HepG2 (cell line): ENCODE results near the gene BHLHE23. TPM values are rescaled to one million over a fixed set of nuclear protein-coding genes. Genes with fewer than 3 reads are reported as not detected.

Source experiments
- ATAC-seq: fragments of 200-7000 bp; cut with Tn5 transposase; 3 replicates; pipeline ENCODE4 v1.9.1; 2020; ENCODE audit warnings: mild to moderate bottlenecking, moderate library complexity
- BruUV-seq: library from RNA; stranded (reverse); fragments of 400-500 nt; replicated peaks from 2 replicates; lab custom pipeline; 2021; lab: Mats Ljungman, UMichigan
- CTCF ChIA-PET: fragments of 300-600 bp; formaldehyde crosslinking; extraction: SDS; loops from one replicate; lab custom pipeline; 2021; ENCODE audit warnings: low total read pairs, inconsistent platforms, low intra/inter-chr PET ratio; lab: Yijun Ruan, JAX
- POLR2A ChIA-PET: fragments of 350-600 bp; sonication (Branson Sonifier 250); formaldehyde crosslinking; loops from one replicate; lab custom pipeline; 2020; ENCODE audit warnings: antibody characterized with exemption, inconsistent platforms; lab: Yijun Ruan, JAX
- DNase-seq: peaks from one replicate; pipeline ENCODE4 v3.0.0-alpha.2; 2015; ENCODE audit warnings: low spot score
- FAIRE-seq: peaks from 3 replicates; lab custom pipeline; 2011; peaks lifted over from hg19 to GRCh38; lab: Jason Lieb, UNC
- H2AFZ ChIP-seq: one replicate; pipeline ENCODE4 v1.6.1; 2011; ENCODE audit warnings: low read length, inconsistent platforms
- H3K27ac ChIP-seq: fragments of 300-600 bp; 3 replicates; pipeline ENCODE4 v1.8.0; 2011; ENCODE audit warnings: mixed run types, mild to moderate bottlenecking, mixed read lengths, low read length, inconsistent platforms; ENCODE audit not compliant: insufficient read depth; ENCODE audit errors: extremely low read length
- H3K27me3 ChIP-seq, 2 experiments: fragments of 200-600 bp in 1 of 2; 2 replicates in 1 of 2; 3 replicates in 1 of 2; pipeline versions ENCODE4 v1.6.0 to v1.8.0; 2011; ENCODE audit warnings: low read length in 2 of 2, mild to moderate bottlenecking in 2 of 2, moderate library complexity in 2 of 2, inconsistent platforms in 1 of 2; ENCODE audit not compliant: insufficient read depth in 2 of 2, control insufficient read depth in 1 of 2
- H3K36me3 ChIP-seq, 2 experiments: fragments of 200-600 bp in 1 of 2; replicated peaks in 1 of 2; 2 replicates in 1 of 2; 3 replicates in 1 of 2; pipeline versions ENCODE4 v1.5.1 to v1.8.0; 2011; ENCODE audit warnings: low read length in 2 of 2, inconsistent platforms in 1 of 2; ENCODE audit not compliant: insufficient read depth in 2 of 2, control insufficient read depth in 1 of 2
- H3K4me1 ChIP-seq: 2 replicates; pipeline ENCODE4 v1.5.1; 2012; ENCODE audit warnings: low read length, inconsistent platforms; ENCODE audit not compliant: insufficient read depth
- H3K4me2 ChIP-seq: 2 replicates; pipeline ENCODE4 v1.6.0; 2011; ENCODE audit warnings: low read depth, low read length, inconsistent platforms
- H3K4me3 ChIP-seq, 3 experiments: fragments of 200-600 bp in 1 of 3; sonication (generic), shearing (Covaris generic) in 1 of 3; replicated peaks in 1 of 3; 2 replicates each; pipeline ENCODE4 v1.5.1; 2011 to 2016; ENCODE audit warnings: low read length in 3 of 3, inconsistent platforms in 2 of 3, low read depth in 2 of 3, mild to moderate bottlenecking in 2 of 3, control low read depth in 1 of 3, mixed read lengths in 1 of 3; ENCODE audit not compliant: insufficient read depth in 1 of 3
- H3K79me2 ChIP-seq: one replicate; pipeline ENCODE4 v1.6.1; 2011; ENCODE audit warnings: low read length, inconsistent platforms; ENCODE audit not compliant: insufficient read depth
- H3K9ac ChIP-seq: 2 replicates; pipeline ENCODE4 v1.6.0; 2011; ENCODE audit warnings: mild to moderate bottlenecking, low read depth, low read length, inconsistent platforms; ENCODE audit not compliant: insufficient read depth
- H3K9me3 ChIP-seq: 2 replicates; pipeline ENCODE4 v1.5.1; 2012; ENCODE audit warnings: mild to moderate bottlenecking, low read length
- H4K20me1 ChIP-seq: 2 replicates; pipeline ENCODE4 v1.6.0; 2011; ENCODE audit warnings: inconsistent platforms, mild to moderate bottlenecking, low read length, moderate library complexity; ENCODE audit not compliant: insufficient read depth
- ATM ChIP-seq: fragments of 450-650 bp; IDR thresholded peaks from 2 replicates; pipeline ENCODE4 v1.7.1; 2017; ENCODE audit warnings: mild to moderate bottlenecking, borderline replicate concordance
- ETV5 ChIP-seq: IDR thresholded peaks from 2 replicates; pipeline ENCODE4 v1.6.1; 2018; ENCODE audit warnings: missing biosample characterization, missing genetic modification reagents, inconsistent platforms, borderline replicate concordance
- HMG20B ChIP-seq: conservative IDR thresholded peaks from 2 replicates; pipeline ENCODE4 v1.6.1; 2016; ENCODE audit warnings: missing genetic modification reagents, missing compliant biosample characterization
- JUNB ChIP-seq: sonication (generic); formaldehyde crosslinking; IDR thresholded peaks from 2 replicates; pipeline ENCODE4 v1.8.0; 2022; ENCODE audit warnings: missing genetic modification reagents, mild to moderate bottlenecking, borderline replicate concordance
- NFATC3 ChIP-seq: sonication (generic); formaldehyde crosslinking; IDR thresholded peaks from 2 replicates; pipeline ENCODE4 v1.5.1; 2020; ENCODE audit warnings: mild to moderate bottlenecking, missing genetic modification reagents
- PLRG1 ChIP-seq: fragments of 450-650 bp; conservative IDR thresholded peaks from 2 replicates; pipeline ENCODE4 v1.6.1; 2016
- RBM22 ChIP-seq: fragments of 200-400 bp; formaldehyde crosslinking; optimal IDR thresholded peaks from 2 replicates; pipeline ENCODE3; 2017; ENCODE audit warnings: mild to moderate bottlenecking, low read length, moderate library complexity
- SP140L ChIP-seq: sonication (generic); formaldehyde crosslinking; IDR thresholded peaks from 2 replicates; pipeline ENCODE4 v1.4.0; 2020; ENCODE audit warnings: missing genetic modification reagents, borderline replicate concordance
- SRSF9 ChIP-seq: fragments of 200-400 bp; formaldehyde crosslinking; IDR thresholded peaks from 2 replicates; pipeline ENCODE4 v1.6.1; 2018; ENCODE audit warnings: borderline replicate concordance, mild to moderate bottlenecking, low read depth, low read length; ENCODE audit not compliant: insufficient read depth, poor library complexity, severe bottlenecking
- ZFP37 ChIP-seq: sonication (generic); formaldehyde crosslinking; IDR thresholded peaks from 2 replicates; pipeline ENCODE4 v1.4.0; 2020; ENCODE audit warnings: missing genetic modification reagents, borderline replicate concordance
- ZNF260 ChIP-seq: sonication (generic); formaldehyde crosslinking; IDR thresholded peaks from 2 replicates; pipeline ENCODE4 v1.4.0; 2020; ENCODE audit warnings: missing genetic modification reagents, low read depth, mild to moderate bottlenecking, borderline replicate concordance
- ZNF576 ChIP-seq: sonication (generic); formaldehyde crosslinking; IDR thresholded peaks from 2 replicates; pipeline ENCODE4 v1.4.0; 2020; ENCODE audit warnings: mild to moderate bottlenecking, missing genetic modification reagents
- ZSCAN25 ChIP-seq: sonication (generic); formaldehyde crosslinking; IDR thresholded peaks from 2 replicates; pipeline ENCODE4 v1.8.0; 2022; ENCODE audit warnings: mild to moderate bottlenecking, missing genetic modification reagents
- WGBS: methylation state at CpG from one replicate; pipeline ENCODE4 v1.1.6; 2017; ENCODE audit warnings: low lambda C conversion rate; 5-methylcytosine and 5-hydroxymethylcytosine counted together
- in situ Hi-C: cut with HindIII; loops from 2 replicates; pipeline ENCODE4 v1.10.0; 2017; ENCODE audit warnings: low pct_unique_long_range_greater_than_20kb; ENCODE audit not compliant: extremely low pct_ligation_motif_present
- intact Hi-C: fragments of 100-400 bp; cut with micrococcal nuclease; formaldehyde crosslinking; loops from one replicate; pipeline ENCODE4 v1.10.0; 2022; ENCODE audit not compliant: unreplicated experiment
- polyA plus RNA-seq, 8 experiments: library from polyadenylated mRNA; depleted of rRNA in 3 of 8; stranded (reverse) in 7 of 8; unstranded in 1 of 8; fragments of >200 nt; fragmentation: Illumina TruSeq in 4 of 8; extraction: Trizol in 4 of 8; gene quantifications; 2 replicates each; pipeline versions ENCODE4 v1.2.1 to v1.2.3, GENCODE V29; 2011 to 2016; ENCODE audit warnings: low read depth in 4 of 8, missing spikeins in 1 of 8, mixed read lengths in 1 of 8; ENCODE audit not compliant: insufficient read depth in 1 of 8
- total RNA-seq, 5 experiments: library from RNA; depleted of rRNA; stranded (reverse); fragments of >200 nt; fragmentation: Illumina TruSeq; extraction: Trizol; gene quantifications; 2 replicates each; pipeline ENCODE4 v1.2.3, GENCODE V29; 2016; ENCODE audit warnings: low read depth in 1 of 5
- TF ChIP-seq, protein P1 (sequence below): sonication (generic); IDR thresholded peaks from 2 replicates; pipeline ENCODE4 v1.6.1; 2016; ENCODE audit warnings: low read depth, borderline replicate concordance

The BHLHE23 gene
- total and polyA plus RNA-seq, 2 of the 13 experiments (the other 11 are each of a cell fraction or from before 2014, with no cell fraction given), result not detected

DNA sequence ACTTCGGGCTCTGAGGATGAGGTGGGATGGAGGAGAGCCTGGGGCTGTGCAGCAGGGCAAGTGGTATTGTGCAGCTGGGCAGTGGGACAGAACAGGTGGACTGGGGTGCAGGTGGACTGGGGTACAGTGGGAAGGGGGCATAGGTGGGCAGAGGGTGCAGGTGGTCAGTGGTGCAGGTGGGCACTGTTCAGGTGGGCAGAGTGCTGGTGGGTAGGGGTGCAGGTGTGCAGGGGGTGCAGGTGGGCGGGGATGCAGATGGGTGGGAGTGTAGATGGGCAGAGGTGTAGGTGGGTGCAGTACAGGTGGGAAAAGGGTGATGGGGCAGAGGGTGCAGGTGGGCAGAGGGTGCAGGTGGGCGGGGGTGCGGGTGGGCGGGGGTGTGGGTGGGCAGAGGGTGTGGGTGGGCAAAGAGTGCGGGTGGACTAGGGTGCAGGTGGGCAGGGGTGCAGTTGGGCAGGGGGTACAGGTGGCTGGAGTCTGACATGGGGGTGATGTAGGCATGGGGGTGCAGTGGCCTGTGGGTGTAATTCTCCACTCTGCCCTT, 20.4 kb downstream of the BHLHE23 start:
- peaks cover 3% of the 10 kb centered on the region; the same call in 1 of the 2 replicates for H4K20me1 ChIP-seq
- CTCF ChIA-PET, result no interaction called here
- H3K4me1 ChIP-seq, result no peaks in the 10 kb centered on the region
- no peak for FAIRE-seq
- in situ Hi-C loops, result no loop called here
- no peaks in the 10 kb centered on the region for H3K36me3 ChIP-seq
- peaks cover 55 to 91% of the 10 kb centered on the region in 2 experiments for H3K27me3 ChIP-seq
- no peaks in the 10 kb centered on the region for H3K9me3 ChIP-seq
- no TSS peak for BruUV-seq
- no peaks in the 10 kb centered on the region for H3K79me2 ChIP-seq
- POLR2A ChIA-PET, result no interaction called here
- TF ChIP-seq SRSF9 (no peak), ATM (no peak), HMG20B (no peak), ZSCAN25 (CRISPR knock-in tag) (no peak), JUNB (CRISPR knock-in tag) (no peak), ETV5 (CRISPR knock-in tag) (no peak), PLRG1 (no peak), ZNF576 (CRISPR knock-in tag) (no peak), NFATC3 (CRISPR knock-in tag) (no peak), ZFP37 (no peak), RBM22 (no peak), SP140L (no peak), ZNF260 (no peak)
- TF ChIP-seq, protein P1, sequence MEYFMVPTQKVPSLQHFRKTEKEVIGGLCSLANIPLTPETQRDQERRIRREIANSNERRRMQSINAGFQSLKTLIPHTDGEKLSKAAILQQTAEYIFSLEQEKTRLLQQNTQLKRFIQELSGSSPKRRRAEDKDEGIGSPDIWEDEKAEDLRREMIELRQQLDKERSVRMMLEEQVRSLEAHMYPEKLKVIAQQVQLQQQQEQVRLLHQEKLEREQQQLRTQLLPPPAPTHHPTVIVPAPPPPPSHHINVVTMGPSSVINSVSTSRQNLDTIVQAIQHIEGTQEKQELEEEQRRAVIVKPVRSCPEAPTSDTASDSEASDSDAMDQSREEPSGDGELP, result no peak
- no peak overlapping the region for H3K9ac ChIP-seq
- no peak overlapping the region for H3K4me2 ChIP-seq
- H3K4me3 ChIP-seq, result no peak overlapping the region
- intact Hi-C loops, result no loop called here
- H2AFZ ChIP-seq, result no peak overlapping the region
- ATAC-seq, result no peak; the same call in 2 of the 3 replicates
- H3K27ac ChIP-seq, result no peak overlapping the region
- DNase-seq, result no peak
- 23% methylated on average over 6 of the region's 6 CpGs for WGBS
